ENCODE measurements around the gene NFIB.

DNA sequence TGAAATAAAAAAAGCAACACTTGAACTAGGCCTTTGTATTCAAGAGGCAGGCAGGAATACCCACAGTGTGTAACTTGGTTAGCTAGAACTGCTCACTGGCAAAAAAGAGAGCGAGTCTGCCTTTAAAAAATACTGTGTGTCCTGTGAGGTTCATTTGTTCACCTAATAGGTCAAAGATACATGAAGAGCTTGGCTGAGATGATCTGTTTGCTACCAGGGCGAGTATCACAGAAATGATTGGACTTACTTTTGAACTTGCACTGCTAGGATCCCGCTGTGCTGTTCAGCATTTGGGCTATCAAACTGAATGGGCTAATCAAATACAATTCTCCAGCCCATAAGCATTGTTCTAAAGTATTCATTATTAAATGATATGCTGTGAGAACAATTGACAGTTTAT lies 229.1 kb downstream of the NFIB start:
- TF ChIP-seq POLR2A (IDR thresholded peaks at IDR 0.05) (no peak), POLR2AphosphoS5 (IDR thresholded peaks at IDR 0.05) (no peak), EP300 (IDR thresholded peaks at IDR 0.05) (no peak)
- TF ChIP-seq, protein P1, sequence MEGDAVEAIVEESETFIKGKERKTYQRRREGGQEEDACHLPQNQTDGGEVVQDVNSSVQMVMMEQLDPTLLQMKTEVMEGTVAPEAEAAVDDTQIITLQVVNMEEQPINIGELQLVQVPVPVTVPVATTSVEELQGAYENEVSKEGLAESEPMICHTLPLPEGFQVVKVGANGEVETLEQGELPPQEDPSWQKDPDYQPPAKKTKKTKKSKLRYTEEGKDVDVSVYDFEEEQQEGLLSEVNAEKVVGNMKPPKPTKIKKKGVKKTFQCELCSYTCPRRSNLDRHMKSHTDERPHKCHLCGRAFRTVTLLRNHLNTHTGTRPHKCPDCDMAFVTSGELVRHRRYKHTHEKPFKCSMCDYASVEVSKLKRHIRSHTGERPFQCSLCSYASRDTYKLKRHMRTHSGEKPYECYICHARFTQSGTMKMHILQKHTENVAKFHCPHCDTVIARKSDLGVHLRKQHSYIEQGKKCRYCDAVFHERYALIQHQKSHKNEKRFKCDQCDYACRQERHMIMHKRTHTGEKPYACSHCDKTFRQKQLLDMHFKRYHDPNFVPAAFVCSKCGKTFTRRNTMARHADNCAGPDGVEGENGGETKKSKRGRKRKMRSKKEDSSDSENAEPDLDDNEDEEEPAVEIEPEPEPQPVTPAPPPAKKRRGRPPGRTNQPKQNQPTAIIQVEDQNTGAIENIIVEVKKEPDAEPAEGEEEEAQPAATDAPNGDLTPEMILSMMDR (IDR thresholded peaks at IDR 0.05) = no peak

Measured in gastroesophageal sphincter (tissue), 3 donors.